Spleen (tissue), 7 donors: ENCODE data around the gene SOAT2.

ENCODE experiments used
- POLR2A ChIP-seq, 3 donors: fragments of 450-650 bp; IDR thresholded peaks; one replicate each; pipeline ENCODE4 v1.5.1; 2017; ENCODE audit warnings: antibody characterized with exemption in 3 of 3, mild to moderate bottlenecking in 1 of 3
- POLR2AphosphoS5 ChIP-seq, 3 donors: sonication (generic); formaldehyde crosslinking; IDR thresholded peaks; one replicate each; pipeline ENCODE4 v1.5.1; 2017; ENCODE audit warnings: antibody characterized with exemption in 3 of 3
- TF ChIP-seq, protein P1 (sequence below), 11 experiments: fragments of 200-600 bp in 7 of 11; fragments of 450-650 bp in 4 of 11; sonication (generic) in 4 of 11; IDR thresholded peaks in 8 of 11; conservative IDR thresholded peaks in 3 of 11; 1 replicate in 7 of 11; 2 replicates in 4 of 11; pipeline versions ENCODE4 v1.4.0 to v1.8.0; 2016 to 2021; ENCODE audit warnings: antibody characterized with exemption in 11 of 11, inconsistent platforms in 4 of 11, mild to moderate bottlenecking in 1 of 11
- donor health status: DM: no; HTN: no; CAD: no; lungs with moderate emphysema.
- donor health status: DM: no; HTN: no; CAD: no.
- donor health status: DM: no; HTN: no; CAD: no.

GRCh38 chr12:53077030-53077429, 26.3 kb upstream of the SOAT2 start:
- TF ChIP-seq POLR2A (IDR thresholded peaks at IDR 0.05) (no peak), POLR2AphosphoS5 (IDR thresholded peaks at IDR 0.05) (no peak)
- TF ChIP-seq, protein P1, sequence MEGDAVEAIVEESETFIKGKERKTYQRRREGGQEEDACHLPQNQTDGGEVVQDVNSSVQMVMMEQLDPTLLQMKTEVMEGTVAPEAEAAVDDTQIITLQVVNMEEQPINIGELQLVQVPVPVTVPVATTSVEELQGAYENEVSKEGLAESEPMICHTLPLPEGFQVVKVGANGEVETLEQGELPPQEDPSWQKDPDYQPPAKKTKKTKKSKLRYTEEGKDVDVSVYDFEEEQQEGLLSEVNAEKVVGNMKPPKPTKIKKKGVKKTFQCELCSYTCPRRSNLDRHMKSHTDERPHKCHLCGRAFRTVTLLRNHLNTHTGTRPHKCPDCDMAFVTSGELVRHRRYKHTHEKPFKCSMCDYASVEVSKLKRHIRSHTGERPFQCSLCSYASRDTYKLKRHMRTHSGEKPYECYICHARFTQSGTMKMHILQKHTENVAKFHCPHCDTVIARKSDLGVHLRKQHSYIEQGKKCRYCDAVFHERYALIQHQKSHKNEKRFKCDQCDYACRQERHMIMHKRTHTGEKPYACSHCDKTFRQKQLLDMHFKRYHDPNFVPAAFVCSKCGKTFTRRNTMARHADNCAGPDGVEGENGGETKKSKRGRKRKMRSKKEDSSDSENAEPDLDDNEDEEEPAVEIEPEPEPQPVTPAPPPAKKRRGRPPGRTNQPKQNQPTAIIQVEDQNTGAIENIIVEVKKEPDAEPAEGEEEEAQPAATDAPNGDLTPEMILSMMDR (IDR thresholded peaks at IDR 0.05 in 8 of 11, conservative IDR thresholded peaks at IDR 0.05 in 3 of 11) = no peak
